GM18508 (cell line): ENCODE measurements around the gene TBC1D2.

ENCODE experiments used
- ATAC-seq: cut with Tn5 transposase; IDR thresholded peaks from one replicate; pipeline ENCODE4 v1.9.1; 2021; ENCODE audit warnings: moderate number of reproducible peaks; ENCODE audit not compliant: insufficient read depth, unreplicated experiment

The TBC1D2 gene

GRCh38 chr9:98247831-98248657, 7.4 kb downstream of the TBC1D2 start:
- ATAC-seq, result no peak

GRCh38 chr9:98242426-98242825, 13.0 kb downstream of the TBC1D2 start:
- ATAC-seq, result no peak

GRCh38 chr9:98241357-98242300, 13.8 kb downstream of the TBC1D2 start:
- ATAC-seq, result no peak

GRCh38 chr9:98240475-98240874, 15.0 kb downstream of the TBC1D2 start:
- no peak for ATAC-seq

- no peak for ATAC-seq
Observed at GRCh38 chr9:98236901-98237487, 18.5 kb downstream of the TBC1D2 start.

GRCh38 chr9:98235126-98235525, 20.3 kb downstream of the TBC1D2 start:
- no peak for ATAC-seq

GRCh38 chr9:98234245-98234825, 21.1 kb downstream of the TBC1D2 start:
- no peak for ATAC-seq

GRCh38 chr9:98232926-98233325, 22.5 kb downstream of the TBC1D2 start:
- ATAC-seq, result no peak

- no peak for ATAC-seq
Observed at GRCh38 chr9:98231770-98232478, 23.5 kb downstream of the TBC1D2 start.

- ATAC-seq, result no peak
Observed at GRCh38 chr9:98230789-98231188, 24.7 kb downstream of the TBC1D2 start.

- no peak for ATAC-seq
Observed at GRCh38 chr9:98230304-98230703, 25.1 kb downstream of the TBC1D2 start.

GRCh38 chr9:98229620-98230019, 25.8 kb downstream of the TBC1D2 start:
- ATAC-seq, result no peak

GRCh38 chr9:98229090-98229395, 26.4 kb downstream of the TBC1D2 start:
- ATAC-seq, result no peak

- ATAC-seq, result no peak
Observed at GRCh38 chr9:98228392-98229089, 26.9 kb downstream of the TBC1D2 start.

GRCh38 chr9:98227883-98228282, 27.6 kb downstream of the TBC1D2 start:
- no peak for ATAC-seq

GRCh38 chr9:98226957-98227356, 28.5 kb downstream of the TBC1D2 start:
- no peak for ATAC-seq

GRCh38 chr9:98226516-98226915, 28.9 kb downstream of the TBC1D2 start:
- ATAC-seq, result no peak

GRCh38 chr9:98225015-98225442, 30.4 kb downstream of the TBC1D2 start:
- no peak for ATAC-seq

GRCh38 chr9:98222885-98223691, 32.4 kb downstream of the TBC1D2 start:
- no peak for ATAC-seq
